Hypothalamus (tissue), 51 donors: ENCODE results near the gene MDM2.

Experiments used
- DNase-seq, 51 donors: peaks; one replicate each; lab custom pipeline; 2025; lab: John Stamatoyannopoulos, UW

The MDM2 gene

DNA sequence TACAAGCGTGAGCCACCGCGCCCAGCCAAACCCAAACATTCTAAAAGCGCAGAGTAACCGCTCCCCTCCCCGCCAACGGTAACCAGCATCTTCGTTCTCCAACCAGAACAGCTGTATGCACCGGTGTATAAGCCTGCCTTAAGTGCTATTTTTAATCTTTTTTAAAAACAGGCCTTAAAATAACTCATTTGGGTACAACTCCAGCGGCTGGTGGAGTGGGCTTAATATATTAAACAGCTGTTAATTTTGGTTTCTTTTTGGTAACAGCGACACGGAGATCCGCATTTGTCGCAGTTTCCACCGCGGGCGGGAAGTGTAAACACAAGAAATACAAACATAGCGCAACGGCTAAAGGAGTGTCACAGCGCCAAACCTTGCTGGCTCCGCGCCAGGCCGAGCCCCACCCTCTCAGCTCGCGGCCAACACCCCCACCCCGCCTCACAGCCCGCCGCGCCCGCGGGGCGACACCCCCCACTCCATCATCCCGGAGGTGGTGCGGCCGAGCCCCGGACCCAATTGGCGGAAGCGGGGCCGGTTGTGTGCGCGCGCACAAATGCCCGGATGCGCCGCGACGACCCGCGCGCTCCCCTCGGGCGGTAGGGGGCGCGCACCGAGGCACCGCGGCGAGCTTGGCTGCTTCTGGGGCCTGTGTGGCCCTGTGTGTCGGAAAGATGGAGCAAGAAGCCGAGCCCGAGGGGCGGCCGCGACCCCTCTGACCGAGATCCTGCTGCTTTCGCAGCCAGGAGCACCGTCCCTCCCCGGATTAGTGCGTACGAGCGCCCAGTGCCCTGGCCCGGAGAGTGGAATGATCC lies at the start of gene MDM2:
Gene MDM2, plus strand, starts transcription at position 602 of the 812 bp plus-strand sequence. CDS start 301 bp downstream, outside the sequence.
- peak; percentile 36 to 94 (median 85) for DNase-seq

DNA sequence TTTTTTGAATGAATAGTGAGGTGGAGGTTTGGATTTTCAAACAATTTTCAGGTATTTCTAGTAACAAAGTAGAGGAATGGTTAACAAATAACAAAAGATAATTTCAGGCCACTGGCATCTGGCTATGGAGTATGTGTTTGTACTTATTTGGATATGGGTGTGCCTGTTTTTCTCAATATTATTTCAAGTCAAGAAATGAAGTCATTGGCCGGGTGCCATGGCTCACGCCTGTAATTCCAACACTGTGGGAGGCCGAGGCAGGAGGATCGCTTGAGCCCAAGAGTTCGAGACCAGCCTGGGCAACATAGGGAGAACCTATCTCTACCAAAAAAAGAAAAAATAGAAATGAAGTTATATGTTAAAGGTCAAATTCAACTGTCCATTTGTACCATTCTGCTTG lies 48.1 kb upstream of the MDM2 start:
- DNase-seq, result no peak

DNA sequence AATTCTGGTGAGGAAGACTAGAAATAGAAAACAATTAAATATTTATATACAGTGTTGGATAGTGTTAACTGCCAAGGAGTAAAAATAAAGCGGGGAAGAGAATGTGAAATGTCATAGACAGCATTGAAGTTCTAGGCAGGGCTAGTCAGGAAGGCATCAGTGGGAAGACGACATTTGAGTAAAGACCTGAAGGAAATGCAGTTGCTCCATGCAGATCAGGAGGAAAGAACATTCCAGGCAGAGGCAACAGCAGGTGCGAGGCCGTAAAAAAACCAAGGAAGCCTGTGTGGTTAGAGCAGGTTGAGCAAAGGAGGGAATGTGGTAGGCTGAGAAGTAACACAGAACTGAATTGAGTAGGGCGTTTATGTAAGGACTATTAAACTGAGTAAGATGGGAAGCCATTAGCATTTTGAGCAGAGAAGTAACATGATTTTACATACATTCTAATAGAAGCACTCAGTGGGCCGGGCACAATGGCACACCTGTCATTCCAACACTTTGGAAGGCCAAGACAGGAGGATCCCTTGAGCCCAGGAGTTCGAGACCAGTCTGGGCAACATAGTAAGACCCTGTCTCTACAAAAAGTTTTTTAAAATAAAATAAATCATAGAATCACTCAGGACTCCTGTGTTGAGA lies 47.1 kb upstream of the MDM2 start:
- DNase-seq, result no peak

DNA sequence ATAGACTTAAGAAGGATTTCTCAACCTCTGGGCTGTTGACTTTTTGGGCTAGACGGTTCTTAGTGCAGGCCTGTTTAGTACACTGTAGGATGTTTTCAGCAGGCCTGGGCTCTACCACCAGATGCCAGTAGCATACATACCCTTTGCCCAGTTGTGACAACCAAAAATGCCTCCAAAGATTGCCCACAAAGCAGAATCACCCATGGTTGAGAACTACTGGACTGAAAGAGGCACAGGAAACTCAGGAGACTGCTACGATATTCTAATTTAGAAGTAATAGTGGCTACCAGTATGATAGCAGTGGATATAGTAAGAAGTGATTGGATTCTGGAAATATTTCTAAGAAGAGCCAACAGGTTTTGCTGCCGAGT lies 46.5 kb upstream of the MDM2 start:
- no peak for DNase-seq

DNA sequence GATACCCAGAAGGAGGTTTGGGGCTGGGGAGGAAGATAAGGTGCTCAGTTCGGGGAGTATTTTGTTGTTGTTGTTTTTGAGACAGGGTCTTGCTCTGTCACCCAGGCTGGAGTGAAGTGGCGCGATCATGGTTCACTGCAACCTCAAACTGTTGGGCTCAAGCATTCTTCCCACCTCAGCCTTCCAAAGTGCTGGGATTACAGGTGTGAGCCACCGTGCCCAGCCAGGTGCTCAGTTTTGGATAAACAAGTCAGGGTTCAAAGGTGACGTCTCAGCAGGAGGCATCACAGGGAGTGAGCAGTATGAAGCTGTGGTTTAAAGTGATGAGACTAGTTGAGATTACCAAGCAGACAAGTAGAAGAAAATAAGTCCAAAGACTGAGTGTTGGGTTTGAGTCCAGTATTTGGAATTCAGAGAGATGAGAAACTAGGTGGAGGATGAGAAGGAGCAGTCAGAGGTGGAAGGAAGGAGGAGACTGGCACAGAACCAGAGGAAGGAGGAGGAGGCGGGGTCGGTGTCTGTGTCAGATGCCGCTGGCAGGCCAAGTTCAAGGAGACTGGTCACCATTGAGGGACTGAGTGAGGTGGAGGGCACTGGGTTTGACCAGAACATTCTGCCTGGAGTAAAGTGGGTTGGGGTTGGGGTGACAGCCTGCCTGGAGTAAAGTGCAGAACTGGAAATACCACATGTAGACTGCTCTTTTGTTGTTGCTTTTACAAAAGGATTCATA lies 45.9 kb upstream of the MDM2 start:
- DNase-seq, result no peak

DNA sequence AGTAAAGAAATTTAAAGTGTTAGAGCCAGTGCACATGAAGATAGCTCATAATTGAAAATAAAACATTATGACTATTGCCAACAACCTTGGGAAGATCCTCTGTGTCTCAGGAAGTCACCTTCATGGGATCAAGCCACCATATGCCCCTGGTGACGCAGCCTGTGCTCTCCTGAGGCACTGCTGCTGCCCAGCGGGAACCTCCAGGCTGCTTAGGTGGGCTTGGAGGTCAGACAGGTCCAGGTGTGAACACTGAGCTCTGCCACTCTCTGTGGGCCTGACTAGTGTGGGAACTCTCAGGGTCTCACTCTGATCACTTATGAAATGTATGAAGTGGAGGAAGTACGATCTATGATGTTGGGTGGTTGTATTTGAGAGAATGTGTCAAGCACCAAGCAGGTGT lies 45.3 kb upstream of the MDM2 start:
- no peak for DNase-seq

DNA sequence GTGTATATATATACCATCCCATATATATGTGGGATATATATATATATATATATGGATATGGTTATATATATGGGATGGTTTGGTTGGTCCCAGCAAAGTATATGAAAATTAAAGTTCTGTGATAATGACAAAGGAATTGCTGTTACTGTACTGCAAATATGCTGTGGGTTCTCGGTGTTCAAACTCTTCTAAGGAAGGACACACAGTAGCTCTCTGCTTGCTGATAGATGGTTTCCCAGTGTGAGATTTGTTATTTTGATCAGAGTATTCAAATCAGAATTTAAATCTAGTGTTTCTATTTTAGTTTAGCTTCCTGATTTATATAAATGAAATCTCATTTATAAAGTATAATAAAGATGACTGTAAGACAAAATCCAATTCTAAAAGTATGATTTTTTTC lies 42.3 kb upstream of the MDM2 start:
- DNase-seq, result no peak

DNA sequence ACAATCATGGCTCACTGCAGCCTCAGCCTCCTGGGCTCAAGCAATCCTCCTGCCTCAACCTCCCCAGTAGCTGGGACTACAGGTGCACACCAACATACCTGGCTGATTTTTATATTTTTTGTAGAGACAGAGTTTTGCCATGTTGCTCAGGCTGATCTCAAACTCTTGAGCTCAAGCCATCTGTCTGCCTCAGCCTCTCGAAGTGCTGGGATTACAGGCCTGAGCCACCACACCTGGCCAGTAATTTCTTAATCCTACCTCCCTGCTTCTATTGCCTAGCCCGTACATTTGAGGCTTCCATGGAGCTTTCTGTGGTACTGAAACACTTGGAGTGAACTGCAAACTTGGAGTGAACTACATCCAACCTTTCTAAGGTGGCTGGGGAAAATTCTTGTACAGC lies 41.3 kb upstream of the MDM2 start:
- no peak for DNase-seq

DNA sequence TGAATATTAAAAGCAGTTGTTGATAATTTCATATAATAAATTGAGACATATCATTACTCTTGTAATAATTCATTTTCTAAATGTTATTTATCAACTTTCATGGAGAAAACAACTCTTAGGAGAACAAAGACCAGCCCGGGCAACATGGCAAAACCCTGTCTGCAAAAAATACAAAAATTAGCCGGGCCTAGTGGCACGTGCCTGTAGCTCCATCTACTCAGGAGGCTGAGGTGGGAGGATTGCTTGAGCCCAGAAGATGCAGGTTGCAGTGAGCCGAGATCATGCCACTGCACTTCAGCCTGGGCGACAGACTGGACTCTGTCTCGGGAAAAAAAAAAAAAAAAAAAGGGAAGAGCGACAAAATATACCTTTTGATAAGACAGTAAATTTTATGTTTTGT lies 40.8 kb upstream of the MDM2 start:
- DNase-seq, result no peak

DNA sequence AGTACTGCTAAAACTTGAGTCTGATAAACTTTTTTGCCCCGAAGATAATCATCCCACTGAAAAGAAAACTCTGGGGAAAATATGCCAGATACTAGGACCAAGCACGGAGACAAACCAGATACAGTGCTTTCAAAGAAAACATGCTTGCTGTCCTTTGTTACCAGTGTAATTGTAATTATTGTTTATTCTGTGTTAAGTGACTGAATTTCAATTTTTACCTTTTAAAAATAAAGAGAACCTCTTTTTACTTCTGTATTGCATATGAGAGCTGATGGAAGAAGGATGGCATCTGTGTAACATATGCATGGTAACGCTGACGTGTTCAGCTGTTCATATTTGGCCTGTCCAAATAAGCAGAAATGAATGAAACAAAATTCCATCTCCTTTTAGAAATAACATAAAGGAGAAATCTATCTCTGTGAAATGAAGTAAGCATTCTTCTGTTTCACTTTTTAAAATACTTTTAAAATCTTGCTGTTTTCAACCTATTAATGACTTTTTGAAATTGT lies 39.5 kb upstream of the MDM2 start:
- DNase-seq, result no peak

DNA sequence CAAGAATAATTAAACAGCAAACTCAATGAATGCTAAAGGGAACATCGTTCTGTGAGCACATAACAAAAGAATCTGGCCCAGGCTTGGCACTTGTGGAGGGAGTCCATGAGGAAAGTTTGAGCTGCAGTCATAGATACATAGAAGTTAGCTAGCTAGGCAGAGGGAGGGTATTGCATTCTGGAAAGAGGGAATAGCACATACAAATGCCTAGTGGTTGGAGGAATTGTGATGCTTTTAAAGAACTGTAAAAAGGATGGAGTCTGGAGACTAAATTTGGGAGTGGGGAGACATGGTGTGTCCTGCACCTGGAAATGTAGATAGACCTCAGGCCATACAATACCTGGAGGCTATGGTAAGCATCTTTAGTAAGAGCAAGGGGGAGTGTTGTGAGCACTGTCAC lies 38.0 kb upstream of the MDM2 start:
- DNase-seq, result no peak

DNA sequence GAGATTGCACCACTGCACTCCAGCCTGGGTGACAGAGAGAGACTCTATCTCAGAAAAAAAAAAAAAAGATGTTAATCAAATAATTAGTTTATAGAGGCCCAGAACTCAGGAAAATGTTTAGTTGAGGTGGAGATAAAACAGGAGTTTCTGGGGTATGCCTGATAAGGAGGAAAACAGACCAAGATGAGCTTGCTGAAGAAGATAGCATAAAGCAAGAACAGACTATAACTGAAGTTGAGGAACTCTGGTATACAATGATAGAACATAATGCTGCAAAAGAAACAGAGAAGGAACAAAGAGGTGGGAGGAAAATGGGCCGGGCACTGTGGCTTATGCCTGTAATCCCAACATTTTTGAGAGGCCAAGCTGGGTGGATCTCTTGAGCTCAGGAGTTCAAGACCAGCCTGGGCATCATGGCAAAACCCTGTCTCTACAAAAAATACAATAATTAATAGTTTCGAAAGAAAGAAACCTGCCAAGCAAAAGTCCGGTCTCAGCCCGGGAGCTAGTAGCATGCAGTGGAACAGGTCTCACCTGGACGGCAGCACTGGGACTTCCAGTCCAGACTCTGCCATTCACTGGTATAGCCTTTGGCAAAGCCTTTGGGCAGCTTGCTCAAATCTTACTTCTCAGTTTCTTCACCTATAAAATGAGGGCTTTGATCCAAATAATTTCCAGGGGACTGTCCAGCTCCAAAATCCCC lies 36.6 kb upstream of the MDM2 start:
- DNase-seq, result no peak

DNA sequence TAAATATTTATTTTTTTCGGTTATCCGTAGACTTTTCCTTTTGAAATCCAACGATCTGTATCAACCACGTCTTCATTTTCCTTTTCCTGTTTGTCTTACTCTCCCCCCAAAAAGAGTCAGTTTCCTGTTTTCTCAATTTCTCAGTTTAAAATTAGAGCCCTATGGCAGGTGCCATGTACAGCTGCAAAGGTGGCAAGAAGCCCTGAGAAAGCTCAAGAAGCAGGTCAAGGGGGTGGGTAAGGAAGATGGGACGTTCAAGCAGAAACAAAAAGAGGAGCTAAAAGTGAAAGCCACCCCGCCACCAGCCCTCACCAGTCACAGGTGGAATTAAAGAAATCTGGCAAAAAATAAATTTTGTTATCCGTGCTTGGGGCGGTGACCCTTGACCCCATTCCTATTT lies 35.3 kb upstream of the MDM2 start:
- no peak for DNase-seq

DNA sequence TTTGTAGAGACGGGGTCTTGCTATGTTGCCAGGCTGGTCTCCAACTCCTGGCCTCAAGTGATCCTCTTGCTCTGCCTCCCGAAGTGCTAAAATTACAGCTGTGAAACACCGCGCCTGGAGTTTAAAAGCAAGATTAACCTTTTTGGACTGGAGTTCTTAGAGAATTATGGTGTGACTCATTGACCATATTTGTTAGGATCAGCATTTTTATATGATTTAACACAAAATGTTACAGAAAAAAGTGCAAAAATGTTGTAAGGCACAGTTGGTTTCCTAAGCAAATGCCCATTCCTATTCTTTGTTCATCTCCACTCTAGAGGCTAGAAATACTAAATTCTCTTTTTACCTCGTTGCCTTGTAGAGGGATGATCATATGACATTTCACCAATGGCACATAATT lies 34.4 kb upstream of the MDM2 start:
- no peak for DNase-seq

DNA sequence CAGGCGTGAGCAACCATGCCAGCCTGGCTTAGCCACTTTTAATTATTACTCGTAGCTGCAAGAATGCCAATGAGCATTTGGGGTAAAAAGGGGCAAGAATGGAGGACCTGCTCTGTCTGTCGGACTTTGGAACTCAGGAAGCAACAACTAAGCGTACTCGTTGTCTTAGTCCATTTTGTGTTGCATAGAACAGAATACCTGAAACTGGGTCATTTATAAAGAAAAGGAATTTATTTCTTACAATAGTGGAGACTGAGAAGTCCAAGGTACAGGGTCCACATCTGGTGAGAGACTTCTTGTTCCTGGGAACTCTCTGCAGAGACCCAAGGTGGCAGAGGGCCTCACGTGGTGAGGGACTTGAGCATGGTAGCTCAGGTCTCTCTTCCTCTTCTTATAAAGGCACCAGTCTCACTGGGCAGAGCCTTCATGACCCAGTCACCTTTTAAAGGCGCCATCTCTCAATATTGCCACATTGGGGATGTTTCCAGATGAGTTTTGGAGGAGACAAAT lies 32.8 kb upstream of the MDM2 start:
- no peak for DNase-seq

DNA sequence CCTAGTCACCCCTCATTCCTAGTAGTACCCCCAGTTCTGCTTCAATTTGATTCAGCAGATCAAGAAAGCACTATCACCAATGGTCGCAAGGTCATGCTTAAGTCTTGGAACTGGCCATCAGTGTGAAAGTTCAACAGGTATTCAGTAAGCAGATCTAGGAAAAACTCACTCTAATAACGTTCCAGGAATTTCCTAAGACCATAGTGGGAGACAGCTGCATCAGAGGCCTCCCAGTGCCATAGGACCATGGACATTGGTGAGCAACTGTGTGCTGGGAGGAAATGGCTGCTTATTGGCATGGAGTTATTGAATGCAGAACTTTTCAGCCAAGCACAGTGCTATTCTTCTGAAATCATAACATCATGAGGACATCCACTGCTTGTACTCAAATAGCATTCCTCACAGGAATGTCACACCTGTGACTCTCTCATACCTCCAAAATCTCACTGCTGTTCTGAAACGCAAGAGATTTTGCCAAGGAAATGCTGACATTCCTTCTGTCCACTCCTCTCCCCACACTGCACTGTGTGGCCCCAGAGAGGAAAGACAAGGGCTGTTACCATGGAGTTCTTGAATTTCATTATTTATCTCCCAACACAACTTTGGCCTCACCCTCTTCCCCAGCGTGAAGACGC lies 30.9 kb upstream of the MDM2 start:
- DNase-seq, result no peak

DNA sequence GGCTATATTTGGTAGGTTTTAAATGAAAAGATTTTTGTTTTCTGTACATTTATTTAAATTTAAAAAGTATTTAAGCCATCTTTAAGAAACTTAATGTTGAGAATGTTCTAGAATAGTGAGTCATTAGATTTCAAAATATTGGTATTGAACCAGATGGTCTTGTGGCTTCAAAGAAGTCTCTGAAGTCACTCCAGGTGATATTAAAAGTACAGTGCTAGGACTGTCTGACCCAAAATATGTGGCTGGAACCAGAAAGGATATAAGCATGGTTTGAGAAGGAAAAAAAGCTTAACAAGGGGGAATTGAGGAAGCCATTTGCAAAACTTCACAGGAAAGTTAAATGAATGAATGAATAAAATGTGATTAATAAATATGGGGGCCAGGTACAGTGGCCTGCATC lies 28.7 kb upstream of the MDM2 start:
- no peak for DNase-seq

DNA sequence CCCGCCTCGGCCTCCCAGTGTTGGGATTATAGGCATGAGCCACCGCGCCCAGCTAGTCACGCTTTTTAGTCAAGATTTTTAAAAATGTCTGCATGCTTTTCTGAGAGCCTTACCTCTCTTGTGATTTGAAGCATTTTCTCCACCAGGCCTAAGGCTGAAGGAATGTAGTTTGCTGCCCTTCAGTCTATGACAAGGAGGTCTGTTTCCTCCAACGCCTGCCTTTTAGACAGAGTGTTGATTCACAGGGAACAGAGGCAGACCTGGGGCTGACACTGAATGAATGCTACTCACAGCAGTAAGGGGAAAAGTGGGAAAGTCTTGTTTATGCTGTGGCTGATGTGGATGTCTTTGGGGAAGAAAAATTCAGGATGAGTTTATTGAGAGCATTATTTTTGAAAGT lies 27.2 kb upstream of the MDM2 start:
- DNase-seq, result peak in 1 of 51 donors; percentile 9

DNA sequence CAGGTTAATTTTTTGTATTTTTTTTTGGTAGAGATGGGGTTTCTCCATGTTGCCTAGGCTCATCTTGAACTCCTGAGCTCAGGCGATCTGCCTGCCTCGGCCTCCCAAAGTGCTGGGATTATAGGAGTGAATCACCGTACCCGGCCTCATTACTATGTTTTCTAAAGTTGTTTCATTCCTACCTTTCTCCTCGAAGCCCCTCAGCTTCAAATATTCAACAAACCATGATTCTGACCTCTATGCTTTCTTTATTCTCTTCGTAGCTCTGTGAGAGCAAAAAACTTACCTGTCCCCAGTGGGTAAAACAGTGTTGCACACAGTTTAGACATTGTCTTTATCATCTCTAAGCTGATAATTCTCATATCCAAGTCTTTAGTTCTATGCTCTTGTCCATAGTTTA lies 26.2 kb upstream of the MDM2 start:
- DNase-seq, result no peak

DNA sequence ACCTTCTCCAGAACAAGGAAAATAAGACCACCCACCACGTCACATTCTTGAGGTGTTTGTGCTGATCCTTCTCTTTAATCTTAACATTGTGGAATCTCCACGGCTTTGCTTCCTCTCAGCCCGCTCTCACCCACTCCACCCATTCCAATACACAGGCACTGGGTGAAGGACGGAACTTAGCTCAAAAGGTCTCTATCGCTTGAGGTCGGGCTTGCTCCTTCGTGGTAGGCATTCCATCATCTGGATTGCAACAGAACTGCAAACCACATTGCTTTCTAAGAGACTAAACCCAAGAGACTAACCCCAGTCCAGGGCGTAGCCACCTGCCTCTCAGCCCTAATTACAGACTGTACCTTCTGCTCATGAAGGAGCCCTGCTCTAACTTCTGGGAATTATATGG lies 24.0 kb upstream of the MDM2 start:
- no peak for DNase-seq
